Colon (tissue), 2 donors: ENCODE data around the gene PGS1.

Source experiments
- FAIRE-seq: peaks from 2 replicates; lab custom pipeline; 2012; peaks lifted over from hg19 to GRCh38; lab: Jason Lieb, UNC
- donor health status: control.
- donor health status: control.

PGS1 gene

DNA sequence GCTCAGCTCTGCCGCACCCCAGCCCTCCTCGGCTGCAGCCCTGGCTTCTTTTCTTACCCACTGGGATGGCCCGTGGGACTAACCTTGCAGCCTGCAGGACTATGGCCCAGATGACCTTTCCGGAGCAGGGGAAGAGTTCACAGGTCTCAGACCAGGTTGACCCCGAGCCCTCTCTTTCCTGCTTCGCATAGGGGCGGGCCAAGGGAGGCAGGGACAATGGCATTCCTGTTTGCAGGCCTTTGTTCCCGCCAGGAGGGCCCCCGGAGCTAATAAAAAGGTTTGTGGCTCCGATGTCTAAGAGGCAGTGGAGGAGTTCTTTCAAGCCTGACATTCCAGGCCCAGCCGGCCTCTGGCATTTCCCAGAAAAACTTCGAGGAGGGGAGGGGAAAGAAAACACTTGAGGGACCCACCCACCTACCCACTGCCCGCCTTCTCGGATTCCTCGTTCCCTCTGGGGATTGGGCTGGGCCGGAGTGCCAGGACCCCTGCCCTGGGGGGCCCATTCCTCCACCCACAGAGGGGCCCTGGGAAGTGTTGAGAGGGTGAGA is 12.8 kb upstream of the PGS1 start:
- no peak for FAIRE-seq

DNA sequence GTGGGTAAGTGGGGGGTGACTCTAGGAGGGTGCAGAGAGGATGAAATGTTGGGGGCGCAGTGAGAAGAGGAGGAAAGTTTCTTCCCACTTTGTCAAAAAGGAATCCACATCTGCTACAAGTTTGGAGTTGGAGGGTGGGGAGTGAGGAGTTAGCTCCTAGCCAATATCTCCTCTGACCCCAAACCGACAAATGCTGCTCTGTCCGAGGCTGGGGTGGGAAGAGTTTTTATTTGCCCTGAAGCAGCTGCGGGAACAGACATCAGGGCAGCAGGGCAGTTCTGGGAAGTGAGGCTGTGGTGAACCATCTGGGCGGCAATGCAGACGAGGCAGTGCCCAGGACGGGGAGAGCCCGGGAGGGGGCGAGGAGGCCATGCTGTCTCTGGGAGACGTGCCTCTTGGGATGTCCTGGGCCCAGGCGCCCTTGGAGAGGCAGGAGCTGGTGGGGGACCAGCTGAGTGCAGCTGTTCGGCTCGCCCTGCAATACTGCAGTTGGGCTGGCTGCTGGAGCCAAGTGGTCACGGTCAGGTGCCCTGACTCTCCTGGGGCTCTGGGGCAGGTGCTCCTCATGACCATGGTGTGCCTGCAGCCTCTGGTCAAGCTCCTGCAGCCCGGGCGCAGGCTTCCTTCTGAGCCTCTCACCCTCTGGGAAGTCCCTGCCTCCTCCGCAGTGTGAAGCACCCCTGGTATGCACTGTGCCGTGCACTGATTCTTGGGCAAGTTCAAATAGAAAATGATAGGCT is 12.2 kb upstream of the PGS1 start:
- FAIRE-seq = no peak

GRCh38 chr17:78367193-78367592 is 11.3 kb upstream of the PGS1 start:
- no peak for FAIRE-seq

GRCh38 chr17:78368348-78368747 is 10.1 kb upstream of the PGS1 start:
- no peak for FAIRE-seq

DNA sequence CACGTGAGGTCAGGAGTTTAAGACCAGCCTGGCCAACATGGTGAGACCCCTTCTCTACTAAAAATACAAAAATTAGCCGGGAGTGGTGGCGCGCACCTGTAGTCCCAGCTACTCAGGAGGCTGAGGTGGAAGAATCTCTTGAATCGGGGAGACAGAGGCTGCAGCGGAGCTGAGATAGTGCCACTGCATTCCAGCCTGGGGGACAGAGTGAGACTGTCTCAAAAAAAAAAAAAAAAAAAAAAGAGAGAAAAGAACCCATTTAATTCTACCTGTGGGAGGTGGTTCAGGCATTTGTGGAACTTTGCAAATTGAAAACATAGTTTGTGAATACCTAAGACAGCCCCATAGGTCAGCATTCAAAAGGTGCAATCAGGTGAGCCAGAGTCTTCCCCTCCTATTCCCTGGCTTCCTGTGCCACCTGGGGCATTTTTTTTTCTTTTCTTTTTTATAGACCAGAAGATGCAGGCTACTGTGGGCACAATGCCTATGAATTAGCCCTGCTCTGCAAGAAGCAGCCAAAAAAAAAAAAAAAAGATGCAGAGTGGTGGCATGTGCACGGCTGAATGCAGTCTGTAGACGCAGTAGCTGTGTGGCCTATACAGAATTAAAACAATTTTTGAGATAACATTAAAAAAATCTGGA is 9.5 kb upstream of the PGS1 start:
- no peak for FAIRE-seq

DNA sequence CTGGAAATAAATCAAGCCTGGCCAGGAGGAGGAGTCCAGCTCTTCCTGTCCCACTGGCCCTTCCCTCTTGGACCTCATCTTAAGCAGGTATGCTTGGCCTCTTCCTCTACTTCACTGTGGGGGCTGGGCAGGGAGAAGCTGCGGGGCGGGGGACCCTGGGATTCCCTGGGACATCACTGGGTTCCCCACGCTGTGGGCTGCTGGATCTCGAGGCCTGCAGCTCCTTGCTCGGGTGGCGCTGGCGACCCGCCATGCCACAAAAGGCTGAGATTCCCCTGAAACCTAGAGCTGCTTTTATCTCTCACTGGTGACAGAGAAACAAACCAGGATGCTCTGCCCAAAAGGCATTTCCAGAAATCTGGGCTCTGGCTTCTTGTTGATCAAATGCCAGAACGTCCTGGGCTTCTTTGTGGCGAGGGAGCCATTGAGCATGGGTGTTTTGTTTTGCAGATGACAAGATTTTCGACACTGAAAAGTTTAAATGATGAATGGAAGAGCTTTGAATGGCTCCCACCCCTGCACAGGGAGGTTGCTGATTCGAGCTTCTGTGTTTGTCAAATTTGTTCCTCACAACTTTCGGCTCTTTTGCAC is 8.6 kb upstream of the PGS1 start:
- FAIRE-seq = no peak

- FAIRE-seq = no peak
Measured at GRCh38 chr17:78371056-78371455, 7.4 kb upstream of the PGS1 start.

GRCh38 chr17:78372841-78373240 is 5.6 kb upstream of the PGS1 start:
- no peak for FAIRE-seq

- no peak for FAIRE-seq
Measured at GRCh38 chr17:78374189-78374588, 4.3 kb upstream of the PGS1 start.

DNA sequence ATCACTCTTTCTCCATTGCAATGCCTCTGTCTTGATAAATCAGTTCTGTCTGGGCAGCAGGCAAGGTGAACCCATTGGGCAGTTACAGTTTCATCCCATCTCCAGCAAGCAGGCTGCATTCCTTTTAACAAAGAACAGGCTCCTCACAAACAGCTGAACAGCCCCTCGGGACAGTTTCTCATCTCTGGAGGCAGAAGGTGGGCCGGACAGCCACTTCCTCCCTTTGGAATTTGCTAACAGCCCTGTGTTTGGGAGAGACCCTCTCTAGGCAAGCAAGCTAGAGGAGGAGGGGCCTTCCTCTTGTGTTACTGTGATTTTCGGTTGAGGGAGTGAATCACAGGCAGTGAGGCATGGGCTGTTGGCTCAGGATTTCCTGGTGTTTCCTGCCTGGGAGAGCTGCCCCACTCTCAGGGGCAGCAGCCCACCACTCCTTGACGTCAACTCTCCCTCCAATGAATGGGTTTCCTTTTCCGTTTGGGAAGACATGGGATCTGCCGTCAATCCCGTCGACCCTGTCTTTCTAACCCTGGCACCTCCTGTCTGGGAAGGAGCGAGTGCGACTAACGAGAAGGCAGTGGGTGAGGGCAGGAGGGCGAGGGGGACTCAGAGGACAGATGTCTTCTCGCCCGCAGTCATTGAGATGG is 3.7 kb upstream of the PGS1 start:
- no peak for FAIRE-seq

DNA sequence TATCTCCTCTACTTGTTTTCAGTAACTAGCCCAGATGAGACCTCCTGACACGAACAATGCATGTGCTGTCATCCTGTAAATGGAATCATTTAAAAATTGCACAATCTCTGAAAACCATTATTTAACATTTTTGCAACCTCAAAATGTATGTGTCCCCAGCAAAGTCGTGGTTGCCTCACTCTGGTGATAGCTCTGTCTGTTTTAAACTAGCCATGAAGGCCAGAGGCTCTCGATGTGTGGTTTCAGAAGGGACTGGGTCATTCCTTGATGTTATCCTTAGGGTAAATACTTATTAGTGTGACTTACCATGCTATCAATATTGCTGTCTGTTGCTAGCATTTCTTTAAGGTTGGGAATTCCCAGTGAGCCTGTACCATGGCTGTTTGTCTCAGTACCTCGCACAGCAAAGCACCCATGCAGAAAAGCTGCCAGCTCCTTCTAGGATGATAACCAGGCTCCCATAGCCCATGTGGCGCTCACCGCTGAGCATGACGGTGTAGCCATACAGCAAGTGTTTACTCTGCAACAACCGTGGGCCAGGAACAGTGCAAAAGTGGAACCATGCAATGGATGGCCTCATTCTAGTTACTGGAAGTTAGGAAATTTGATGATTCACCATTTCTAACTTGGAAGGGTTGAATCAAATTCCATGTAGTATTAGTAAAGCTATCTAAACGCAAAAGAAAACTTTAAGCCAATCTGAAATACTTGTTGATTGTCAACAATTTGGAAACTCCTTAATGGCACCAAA is 2.9 kb upstream of the PGS1 start:
- no peak for FAIRE-seq

DNA sequence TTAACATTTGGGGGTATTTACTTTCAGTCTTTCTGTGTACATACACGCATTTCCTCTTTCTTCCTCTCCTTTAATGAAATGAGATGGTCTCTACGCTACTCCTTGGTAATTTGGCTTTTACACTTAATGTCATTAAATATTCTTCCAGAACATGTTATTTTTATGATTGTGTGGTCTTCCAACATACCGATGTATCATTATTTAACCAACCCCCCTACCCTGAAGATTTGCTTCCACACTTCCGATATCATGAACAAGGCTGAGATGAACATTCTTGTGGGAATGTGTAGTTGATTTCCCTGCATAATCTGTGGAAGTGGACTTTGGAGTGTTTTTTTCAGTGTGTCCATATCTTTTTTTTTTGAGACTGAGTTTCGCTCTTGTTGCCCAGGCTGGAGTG is 2.3 kb upstream of the PGS1 start:
- FAIRE-seq = no peak

DNA sequence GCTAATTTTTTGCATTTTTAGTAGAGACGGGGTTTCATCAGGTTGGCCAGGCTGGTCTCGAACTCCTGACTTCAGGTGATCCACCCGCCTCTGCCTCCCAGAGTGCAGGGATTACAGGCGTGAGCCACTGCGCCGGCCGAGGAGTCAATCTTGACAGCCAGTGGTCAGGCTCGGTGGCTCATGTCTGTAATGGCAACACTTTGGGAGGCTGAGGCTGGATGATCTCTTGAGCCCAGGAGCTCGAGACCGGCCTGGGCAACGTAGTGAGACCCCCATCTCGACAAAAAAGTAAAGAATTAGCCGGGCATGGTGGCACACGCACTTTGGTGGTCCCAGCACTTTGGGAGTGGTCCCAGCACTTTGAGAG is 608 bp upstream of the PGS1 start:
- FAIRE-seq = no peak

DNA sequence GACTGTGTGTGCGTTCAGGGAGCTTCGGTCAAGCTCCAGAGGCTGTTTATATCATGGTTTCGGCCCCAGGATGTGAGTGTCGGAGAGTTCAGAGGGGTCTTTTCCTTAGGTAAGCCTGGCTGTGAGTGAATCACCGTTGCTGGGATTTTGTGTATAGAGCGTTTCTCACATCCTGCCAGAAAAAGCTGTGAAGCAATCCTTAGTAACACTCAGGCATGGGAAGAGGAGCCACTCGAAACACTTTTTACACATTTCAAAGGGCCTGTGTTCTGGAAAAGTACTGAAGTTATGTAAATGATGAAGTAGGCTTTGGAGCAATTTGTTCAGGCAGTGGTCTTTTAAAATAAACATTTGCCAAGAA is 662 bp downstream of the PGS1 start:
- no peak for FAIRE-seq

- no peak for FAIRE-seq
Measured at GRCh38 chr17:78380370-78380769, 1.9 kb downstream of the PGS1 start.

DNA sequence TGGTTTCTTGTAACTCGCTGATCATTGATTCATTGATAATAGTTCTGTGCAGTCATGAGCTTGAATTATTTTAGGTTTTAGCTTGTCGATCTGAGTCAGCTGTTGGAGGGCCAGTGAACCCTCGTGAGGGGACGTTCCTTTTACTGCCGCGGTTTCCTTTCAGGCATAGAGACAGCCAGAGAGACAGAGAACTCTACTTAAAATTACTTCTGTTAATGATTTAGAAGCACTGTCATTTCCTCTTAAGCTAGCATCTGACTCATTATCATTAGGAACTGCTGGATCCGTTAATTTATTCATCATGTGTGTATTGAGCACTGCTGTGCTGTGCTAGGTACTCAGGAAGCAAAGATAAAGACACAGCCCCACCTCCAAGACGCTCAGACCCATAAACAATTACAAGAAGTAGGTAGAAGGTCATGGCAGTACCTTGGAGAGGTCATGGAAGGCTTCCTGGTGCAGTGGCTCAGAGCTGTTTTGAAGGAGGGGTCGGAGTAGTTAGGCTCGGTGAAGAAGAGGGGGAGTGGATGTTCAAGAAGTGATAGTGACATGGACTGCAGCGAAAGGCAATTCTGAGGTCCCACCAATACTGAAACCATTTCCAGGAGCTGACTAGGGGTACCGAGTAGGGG is 3.3 kb downstream of the PGS1 start:
- no peak for FAIRE-seq

GRCh38 chr17:78383725-78384471 is 5.4 kb downstream of the PGS1 start:
- no peak for FAIRE-seq

GRCh38 chr17:78384479-78385175 is 6.2 kb downstream of the PGS1 start:
- FAIRE-seq = no peak

DNA sequence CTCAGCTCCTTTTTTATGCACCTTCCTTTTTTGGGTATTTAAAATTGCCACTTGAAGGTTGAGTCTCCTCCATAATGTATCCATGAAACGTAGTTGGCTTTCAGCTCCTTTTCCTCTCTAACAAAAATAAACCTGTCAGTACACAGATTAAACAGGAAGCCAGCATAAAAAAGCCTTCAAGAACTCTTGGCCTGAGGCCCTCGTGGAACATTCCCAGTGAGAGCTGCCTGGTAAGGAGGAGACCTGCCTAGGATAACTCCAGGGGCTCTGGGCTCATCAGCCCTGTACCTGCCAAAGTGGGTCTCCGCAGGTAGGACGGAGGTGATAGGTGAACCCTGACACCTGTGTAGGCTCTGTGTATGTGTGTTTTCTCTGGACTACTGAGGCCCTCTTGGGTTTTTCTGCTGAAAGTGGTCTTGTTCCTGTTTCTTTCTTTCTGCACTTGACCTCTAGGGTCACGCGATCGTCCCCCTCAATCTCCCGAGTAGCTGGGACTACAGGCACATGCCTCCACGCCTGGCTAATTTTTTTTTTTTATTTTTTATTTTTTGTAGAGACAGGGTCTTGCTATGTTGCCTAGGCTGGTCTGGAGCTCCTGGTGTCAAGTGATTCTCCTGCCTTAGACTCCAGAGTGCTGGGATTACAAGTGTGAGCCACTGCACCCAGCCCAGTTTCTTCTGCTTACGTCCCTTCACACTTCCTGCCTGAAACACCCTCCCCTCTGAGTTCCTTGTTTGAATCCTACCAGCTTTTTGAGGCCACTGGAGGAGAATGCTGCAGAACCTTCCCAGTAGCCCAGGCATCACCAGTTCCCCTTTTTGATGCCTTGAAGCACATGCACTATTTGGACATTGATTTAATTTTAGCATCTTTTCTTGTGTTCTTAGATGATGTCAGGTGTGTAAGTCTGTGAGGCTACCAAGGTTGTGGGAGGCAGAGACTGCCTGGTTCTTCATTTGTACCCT is 9.8 kb downstream of the PGS1 start:
- FAIRE-seq = no peak
